ENCODE data around the gene XPNPEP2.

XPNPEP2 gene

DNA sequence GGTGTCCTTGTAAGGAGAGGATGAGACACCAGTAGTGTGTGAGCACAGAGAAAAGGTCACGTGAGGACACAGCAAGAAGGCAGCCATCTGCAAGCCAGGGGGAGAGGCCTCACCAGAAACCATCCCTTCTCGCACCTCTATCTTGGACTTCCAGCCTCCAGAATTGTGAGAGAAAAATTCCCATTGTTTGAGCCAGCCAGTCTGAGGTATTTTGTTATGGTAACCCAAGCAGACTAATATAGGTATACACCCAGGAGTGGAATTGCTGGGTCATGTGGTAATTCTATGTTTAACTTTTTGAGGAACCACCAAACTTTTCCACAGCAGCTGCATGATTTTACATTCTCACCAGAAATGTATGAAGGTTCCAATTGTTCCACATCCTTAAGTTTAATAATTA lies 79.3 kb downstream of the XPNPEP2 start:
- Histone ChIP-seq H3K4me3 (ENCODE audit: low read depth in 1 of 2, low read length in 2 of 2) (no peak overlapping the region), H3K79me2 (ENCODE audit: insufficient read depth, low read length) (no peaks in the 10 kb centered on the region), H3K27me3 (ENCODE audit: insufficient read depth, low read length, poor library complexity) (no peaks in the 10 kb centered on the region), H3K4me2 (ENCODE audit: insufficient read depth, low read length) (no peak overlapping the region), H2AFZ (ENCODE audit: low read depth, low read length) (no peak overlapping the region), H4K20me1 (ENCODE audit: insufficient read depth, low read length) (no peaks in the 10 kb centered on the region), H3K4me1 (ENCODE audit: insufficient read depth, low read length) (no peaks in the 10 kb centered on the region), H3K9me3 (ENCODE audit: insufficient read depth, low read length, severe bottlenecking) (no peaks in the 10 kb centered on the region), H3K9ac (ENCODE audit: low read depth, low read length) (no peak overlapping the region), H3K27ac (ENCODE audit: low read length) (no peak overlapping the region), H3K36me3 (ENCODE audit: insufficient read depth, low read length) (peaks cover 12% of the 10 kb centered on the region)
- DNase-seq (no peak), ATAC-seq (ENCODE audit: insufficient read depth, low read depth) (no peak)
- TF ChIP-seq EZH2 (IDR thresholded peaks at IDR 0.05; ENCODE audit: borderline replicate concordance, low read depth, low read length, severe bottlenecking), result no peak
- TF ChIP-seq, protein P1, sequence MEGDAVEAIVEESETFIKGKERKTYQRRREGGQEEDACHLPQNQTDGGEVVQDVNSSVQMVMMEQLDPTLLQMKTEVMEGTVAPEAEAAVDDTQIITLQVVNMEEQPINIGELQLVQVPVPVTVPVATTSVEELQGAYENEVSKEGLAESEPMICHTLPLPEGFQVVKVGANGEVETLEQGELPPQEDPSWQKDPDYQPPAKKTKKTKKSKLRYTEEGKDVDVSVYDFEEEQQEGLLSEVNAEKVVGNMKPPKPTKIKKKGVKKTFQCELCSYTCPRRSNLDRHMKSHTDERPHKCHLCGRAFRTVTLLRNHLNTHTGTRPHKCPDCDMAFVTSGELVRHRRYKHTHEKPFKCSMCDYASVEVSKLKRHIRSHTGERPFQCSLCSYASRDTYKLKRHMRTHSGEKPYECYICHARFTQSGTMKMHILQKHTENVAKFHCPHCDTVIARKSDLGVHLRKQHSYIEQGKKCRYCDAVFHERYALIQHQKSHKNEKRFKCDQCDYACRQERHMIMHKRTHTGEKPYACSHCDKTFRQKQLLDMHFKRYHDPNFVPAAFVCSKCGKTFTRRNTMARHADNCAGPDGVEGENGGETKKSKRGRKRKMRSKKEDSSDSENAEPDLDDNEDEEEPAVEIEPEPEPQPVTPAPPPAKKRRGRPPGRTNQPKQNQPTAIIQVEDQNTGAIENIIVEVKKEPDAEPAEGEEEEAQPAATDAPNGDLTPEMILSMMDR (IDR thresholded peaks at IDR 0.05; ENCODE audit: borderline replicate concordance, extremely low read depth, low read length, poor library complexity, severe bottlenecking), result no peak

All from DND-41 (cell line).